ENCODE results near the gene BSPRY. TPM values are rescaled to one million over a fixed set of nuclear protein-coding genes. Genes with fewer than 3 reads are reported as not detected.

BSPRY gene
- total RNA-seq, 1 donor from 2014 or later: 10.8 TPM

DNA sequence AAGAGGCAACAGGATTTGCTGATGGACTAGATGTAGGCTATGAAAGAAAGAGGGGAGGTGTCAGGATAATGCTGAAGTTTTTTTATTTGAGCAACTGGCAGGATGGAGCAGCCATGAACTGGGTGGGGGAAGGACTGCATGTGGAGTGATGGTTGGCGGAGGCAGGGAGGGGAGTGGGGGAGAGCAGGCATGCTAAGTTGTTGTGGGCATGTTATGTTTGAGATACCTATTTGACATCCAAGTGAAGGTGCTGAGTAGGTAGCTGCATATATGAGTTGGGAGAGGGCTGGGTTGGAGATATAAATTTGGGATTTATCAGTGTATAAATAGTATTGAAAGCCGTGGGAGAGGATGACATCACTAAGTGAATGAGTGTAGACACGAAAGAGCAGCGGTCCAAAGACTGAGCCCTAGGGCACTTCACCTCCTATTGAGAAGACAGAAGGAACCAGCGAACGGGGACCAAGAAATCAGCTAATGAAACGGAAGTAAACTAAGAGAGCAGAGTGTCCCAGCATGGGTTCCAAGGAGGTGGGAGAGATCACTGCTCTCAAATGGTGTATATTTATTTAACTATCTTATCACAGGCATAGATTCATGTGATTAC, 7.4 kb downstream of the BSPRY start:
- H3K9me3 ChIP-seq: no peaks in the 10 kb centered on the region
- DNase-seq (no peak), ATAC-seq (no peak)
- no peak overlapping the region for H3K4me3 ChIP-seq
- no peaks in the 10 kb centered on the region for H3K4me1 ChIP-seq
- no peaks in the 10 kb centered on the region for H3K27me3 ChIP-seq
- no peak overlapping the region for H3K27ac ChIP-seq
- TF ChIP-seq, protein P1, sequence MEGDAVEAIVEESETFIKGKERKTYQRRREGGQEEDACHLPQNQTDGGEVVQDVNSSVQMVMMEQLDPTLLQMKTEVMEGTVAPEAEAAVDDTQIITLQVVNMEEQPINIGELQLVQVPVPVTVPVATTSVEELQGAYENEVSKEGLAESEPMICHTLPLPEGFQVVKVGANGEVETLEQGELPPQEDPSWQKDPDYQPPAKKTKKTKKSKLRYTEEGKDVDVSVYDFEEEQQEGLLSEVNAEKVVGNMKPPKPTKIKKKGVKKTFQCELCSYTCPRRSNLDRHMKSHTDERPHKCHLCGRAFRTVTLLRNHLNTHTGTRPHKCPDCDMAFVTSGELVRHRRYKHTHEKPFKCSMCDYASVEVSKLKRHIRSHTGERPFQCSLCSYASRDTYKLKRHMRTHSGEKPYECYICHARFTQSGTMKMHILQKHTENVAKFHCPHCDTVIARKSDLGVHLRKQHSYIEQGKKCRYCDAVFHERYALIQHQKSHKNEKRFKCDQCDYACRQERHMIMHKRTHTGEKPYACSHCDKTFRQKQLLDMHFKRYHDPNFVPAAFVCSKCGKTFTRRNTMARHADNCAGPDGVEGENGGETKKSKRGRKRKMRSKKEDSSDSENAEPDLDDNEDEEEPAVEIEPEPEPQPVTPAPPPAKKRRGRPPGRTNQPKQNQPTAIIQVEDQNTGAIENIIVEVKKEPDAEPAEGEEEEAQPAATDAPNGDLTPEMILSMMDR (IDR thresholded peaks at IDR 0.05): no peak
- no peaks in the 10 kb centered on the region for H3K36me3 ChIP-seq
- intact Hi-C loops (cut with DNase I): no loop called here

DNA sequence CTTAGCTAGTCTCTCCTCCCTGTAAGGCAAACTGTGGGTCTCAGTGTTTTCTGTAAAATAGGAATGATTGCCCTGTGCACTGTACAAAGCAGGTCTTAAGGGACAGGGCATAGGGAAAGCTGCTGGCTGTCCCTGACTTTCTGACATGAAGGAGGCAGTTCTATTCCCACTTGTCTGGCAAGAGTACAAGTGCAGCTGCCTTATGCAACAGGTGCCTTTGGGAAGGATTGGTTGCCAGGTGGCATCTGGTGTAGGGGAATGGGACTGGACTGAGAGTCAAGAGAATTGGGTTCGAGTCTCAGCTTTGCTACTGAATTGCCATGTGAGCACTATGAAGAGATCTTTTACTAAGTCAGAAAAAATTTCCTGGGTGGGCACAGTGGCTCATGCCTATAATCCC, 10.0 kb downstream of the BSPRY start:
- ATAC-seq (no peak), DNase-seq (no peak)
- intact Hi-C loops (cut with DNase I): no loop called here
- Histone ChIP-seq H3K27me3 (no peaks in the 10 kb centered on the region), H3K4me1 (no peaks in the 10 kb centered on the region), H3K4me3 (no peak overlapping the region), H3K9me3 (no peaks in the 10 kb centered on the region), H3K27ac (no peak overlapping the region), H3K36me3 (no peaks in the 10 kb centered on the region)
- TF ChIP-seq, protein P1 (IDR thresholded peaks at IDR 0.05): no peak

DNA sequence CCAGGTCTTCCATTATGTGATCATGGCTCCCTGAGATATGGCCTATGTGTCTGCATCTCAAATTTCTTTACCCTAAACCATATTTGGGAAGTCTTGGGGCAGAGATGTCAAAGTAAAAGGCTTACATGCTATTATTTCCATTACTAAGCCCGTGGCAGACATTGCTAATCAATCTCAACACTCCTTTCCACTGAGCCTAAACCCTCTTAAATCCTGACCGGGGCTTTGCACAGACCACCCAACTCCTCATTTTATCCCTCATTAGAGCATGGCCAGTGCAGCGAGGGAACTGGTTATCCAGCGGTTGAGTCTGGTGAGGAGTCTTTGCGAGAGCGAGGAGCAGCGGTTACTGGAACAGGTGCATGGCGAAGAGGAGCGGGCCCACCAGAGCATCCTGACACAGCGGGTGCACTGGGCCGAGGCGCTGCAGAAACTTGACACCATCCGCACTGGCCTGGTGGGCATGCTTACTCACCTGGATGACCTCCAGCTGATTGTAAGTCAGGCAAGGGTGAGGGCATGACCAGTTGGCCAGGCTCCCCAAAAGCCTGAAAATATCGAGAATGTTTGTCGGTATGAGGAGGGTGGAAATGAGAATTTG, 11.0 kb downstream of the BSPRY start:
- Histone ChIP-seq H3K27me3 (no peaks in the 10 kb centered on the region), H3K4me1 (no peaks in the 10 kb centered on the region), H3K36me3 (no peaks in the 10 kb centered on the region), H3K27ac (no peak overlapping the region), H3K4me3 (no peak overlapping the region), H3K9me3 (no peaks in the 10 kb centered on the region)
- TF ChIP-seq, protein P1 (IDR thresholded peaks at IDR 0.05): no peak
- no peak for DNase-seq
- no peak for ATAC-seq
- intact Hi-C loops (cut with DNase I): no loop called here

DNA sequence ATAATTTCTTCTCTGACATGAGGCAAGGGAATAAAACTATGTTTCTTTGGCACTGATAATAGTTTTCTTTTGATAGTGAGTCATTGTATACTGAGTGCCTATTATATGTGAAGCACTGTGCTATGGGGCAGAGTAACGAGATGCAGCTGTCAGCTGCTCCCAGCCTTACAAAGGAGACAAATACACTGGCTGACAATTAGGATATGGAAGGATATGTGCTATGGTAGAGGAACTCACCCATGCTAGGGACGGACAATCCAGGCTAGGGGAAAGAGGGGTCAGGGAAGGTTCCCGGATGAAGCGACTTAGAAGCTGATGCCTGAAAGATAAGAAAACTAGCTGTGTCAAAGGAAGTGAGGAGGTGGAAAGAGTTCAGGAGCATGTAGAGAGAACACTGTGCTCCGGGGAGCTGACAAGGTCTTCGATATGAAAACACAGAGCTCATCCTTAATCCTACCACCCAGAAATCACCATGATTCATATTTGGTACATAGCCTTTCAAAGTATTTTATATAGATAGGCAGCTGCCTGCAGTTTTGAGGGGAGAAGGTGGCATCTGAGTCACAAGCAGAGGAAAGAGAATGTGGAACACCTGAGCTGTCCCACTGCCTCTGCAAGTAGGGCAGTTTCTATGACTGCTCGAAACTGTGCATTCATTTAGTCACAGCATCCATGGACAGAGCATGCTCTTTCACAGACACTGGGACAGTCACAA, 12.1 kb downstream of the BSPRY start:
- Histone ChIP-seq H3K4me1 (no peaks in the 10 kb centered on the region), H3K4me3 (no peak overlapping the region), H3K9me3 (no peaks in the 10 kb centered on the region), H3K27ac (no peak overlapping the region), H3K36me3 (no peaks in the 10 kb centered on the region), H3K27me3 (no peaks in the 10 kb centered on the region)
- intact Hi-C loops (cut with DNase I): no loop called here
- ATAC-seq (no peak), DNase-seq (no peak)
- TF ChIP-seq, protein P1 (IDR thresholded peaks at IDR 0.05): no peak

DNA sequence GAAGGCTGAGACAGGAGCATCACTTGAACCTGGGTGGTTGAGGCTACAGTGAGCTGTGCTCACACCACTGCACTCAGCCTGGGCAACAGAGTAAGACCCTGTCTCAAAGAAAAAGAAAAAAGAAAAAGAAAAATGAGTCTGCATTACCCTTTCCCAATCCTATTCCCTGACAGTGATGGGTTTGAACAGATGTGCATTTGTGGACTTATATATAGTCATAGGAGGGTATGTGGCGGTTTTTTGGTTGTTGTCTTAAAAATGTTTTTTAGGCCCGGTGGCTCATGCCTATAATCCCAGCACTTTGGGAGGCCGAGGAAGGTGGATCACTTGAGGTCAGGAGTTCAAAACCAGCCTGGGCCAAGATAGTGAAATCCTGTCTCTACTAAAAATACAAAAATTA, 14.0 kb downstream of the BSPRY start:
- ATAC-seq: no peak
- no peak overlapping the region for H3K27ac ChIP-seq
- H3K27me3 ChIP-seq: no peaks in the 10 kb centered on the region
- no peaks in the 10 kb centered on the region for H3K36me3 ChIP-seq
- H3K9me3 ChIP-seq: no peaks in the 10 kb centered on the region
- TF ChIP-seq, protein P1 (IDR thresholded peaks at IDR 0.05): no peak
- intact Hi-C loops (cut with DNase I): no loop called here
- no peaks in the 10 kb centered on the region for H3K4me1 ChIP-seq
- DNase-seq: no peak
- H3K4me3 ChIP-seq: no peak overlapping the region
